GM12878 (cell line): ENCODE data around the gene SYNGAP1. TPM values are rescaled to one million over a fixed set of nuclear protein-coding genes. Genes with fewer than 3 reads are reported as not detected.

Experiments used
- ATAC-seq: fragments of 200-7000 bp; cut with Tn5 transposase; 3 replicates; pipeline ENCODE4 v1.9.1; 2020; ENCODE audit warnings: mild to moderate bottlenecking, moderate library complexity
- BruUV-seq: library from RNA; stranded (reverse); fragments of 400-500 nt; replicated peaks from 2 replicates; lab custom pipeline; 2021; lab: Mats Ljungman, UMichigan
- CTCF ChIA-PET: fragments of 300-600 bp; sonication (Branson Sonifier 250); formaldehyde crosslinking; extraction: SDS; loops from one replicate; lab custom pipeline; 2021; ENCODE audit warnings: inconsistent platforms; lab: Yijun Ruan, JAX
- POLR2A ChIA-PET: fragments of 350-600 bp; formaldehyde crosslinking; extraction: SDS; loops from one replicate; lab custom pipeline; 2021; ENCODE audit warnings: inconsistent platforms; lab: Charles Lee
- RAD21 ChIA-PET: fragments of 300-600 bp; sonication (Branson Sonifier 250); formaldehyde crosslinking; loops from one replicate; lab custom pipeline; 2023; ENCODE audit warnings: antibody characterized with exemption; ENCODE audit not compliant: unreplicated experiment; lab: Charles Lee
- SMC1A ChIA-PET: fragments of 300-600 bp; sonication (Branson Sonifier 250); formaldehyde crosslinking; loops from one replicate; lab custom pipeline; 2023; ENCODE audit not compliant: unreplicated experiment, uncharacterized antibody; lab: Charles Lee
- DNase-seq: peaks from one replicate; pipeline ENCODE4 v3.0.0-alpha.2; 2011; ENCODE audit warnings: low read depth, low spot score
- FAIRE-seq: peaks from 3 replicates; lab custom pipeline; 2011; peaks lifted over from hg19 to GRCh38; lab: Jason Lieb, UNC
- H2AFZ ChIP-seq: 2 replicates; pipeline ENCODE4 v1.6.0; 2011; ENCODE audit warnings: low read depth, low read length, control low read depth; ENCODE audit not compliant: control insufficient read depth
- H3K27ac ChIP-seq: 2 replicates; pipeline ENCODE4 v1.5.1; 2011; ENCODE audit warnings: control low read depth; ENCODE audit not compliant: control insufficient read depth, insufficient read depth
- H3K27me3 ChIP-seq, 2 experiments: replicated peaks in 1 of 2; 2 replicates each; pipeline versions ENCODE4 v1.6.0 to v1.6.1; 2011; ENCODE audit warnings: low read length in 1 of 2; ENCODE audit not compliant: control insufficient read depth in 2 of 2, insufficient read depth in 2 of 2
- H3K36me3 ChIP-seq, 2 experiments: 2 replicates each; pipeline ENCODE4 v1.5.1; 2011; ENCODE audit warnings: low read length in 1 of 2; ENCODE audit not compliant: control insufficient read depth in 2 of 2, insufficient read depth in 2 of 2
- H3K4me1 ChIP-seq: 2 replicates; pipeline ENCODE4 v1.6.1; 2011; ENCODE audit warnings: mild to moderate bottlenecking, low read length, moderate library complexity, mixed read lengths; ENCODE audit not compliant: control insufficient read depth, insufficient read depth
- H3K4me2 ChIP-seq: 2 replicates; pipeline ENCODE4 v1.6.0; 2011; ENCODE audit warnings: control low read depth; ENCODE audit not compliant: control insufficient read depth, insufficient read depth
- H3K4me3 ChIP-seq: fragments of 200-600 bp; sonication (generic); 2 replicates; pipeline ENCODE4 v1.5.1; 2016
- H3K79me2 ChIP-seq: 2 replicates; pipeline ENCODE4 v1.6.0; 2011; ENCODE audit warnings: low read length; ENCODE audit not compliant: control insufficient read depth, insufficient read depth
- H3K9ac ChIP-seq: 2 replicates; pipeline ENCODE4 v1.8.0; 2011; ENCODE audit warnings: low read length, control low read depth, mixed read lengths; ENCODE audit not compliant: control insufficient read depth, insufficient read depth
- H3K9me3 ChIP-seq: replicated peaks from 3 replicates; pipeline ENCODE4 v1.5.1; 2011; ENCODE audit warnings: mild to moderate bottlenecking, low read length; ENCODE audit not compliant: control insufficient read depth, insufficient read depth
- H4K20me1 ChIP-seq: 2 replicates; pipeline ENCODE4 v1.6.0; 2011; ENCODE audit not compliant: control insufficient read depth, insufficient read depth
- ELK1 ChIP-seq: IDR thresholded peaks from 2 replicates; pipeline ENCODE4 v1.6.1; 2012; ENCODE audit warnings: low read depth, low read length, improper control_type of control experiment
- EP300 ChIP-seq, 2 experiments: fragments of 150-350 bp in 1 of 2; IDR thresholded peaks; 2 replicates each; pipeline ENCODE4 v1.6.1; 2011 to 2012; ENCODE audit warnings: low read depth in 2 of 2, low read length in 2 of 2, borderline replicate concordance in 1 of 2, improper control_type of control experiment in 1 of 2, inconsistent platforms in 1 of 2; ENCODE audit not compliant: control insufficient read depth in 1 of 2
- ETV6 ChIP-seq, 2 experiments: fragments of 450-650 bp in 1 of 2; IDR thresholded peaks in 1 of 2; conservative IDR thresholded peaks in 1 of 2; 2 replicates each; pipeline ENCODE4 v1.6.1; 2014; ENCODE audit warnings: antibody characterized with exemption in 1 of 2, borderline replicate concordance in 1 of 2, low read depth in 1 of 2, mild to moderate bottlenecking in 1 of 2, moderate library complexity in 1 of 2
- KDM1A ChIP-seq: fragments of 200-600 bp; sonication (generic); IDR thresholded peaks from 2 replicates; pipeline ENCODE4 v1.6.1; 2016; ENCODE audit warnings: borderline replicate concordance
- RAD21 ChIP-seq: IDR thresholded peaks from 2 replicates; pipeline ENCODE4 v1.6.1; 2011; ENCODE audit warnings: mild to moderate bottlenecking, low read depth, low read length, moderate library complexity; ENCODE audit not compliant: insufficient read depth
- SMAD1 ChIP-seq: fragments of 450-650 bp; IDR thresholded peaks from 2 replicates; pipeline ENCODE4 v1.6.1; 2018; ENCODE audit warnings: mild to moderate bottlenecking, low read depth; ENCODE audit not compliant: partially characterized antibody
- WGBS: methylation state at CpG from one replicate; pipeline ENCODE4 v1.1.6; 2016; ENCODE audit warnings: low lambda C conversion rate; ENCODE audit not compliant: insufficient replicate concordance, insufficient coverage; ENCODE audit errors: missing lambda C conversion rate; 5-methylcytosine and 5-hydroxymethylcytosine counted together
- in situ Hi-C: fragments of 300-500 bp; cut with MboI; formaldehyde crosslinking; loops from 9 replicates; pipeline ENCODE4 v1.14.3; 2018; ENCODE audit warnings: mixed read lengths
- intact Hi-C: fragments of 100-400 bp; cut with micrococcal nuclease; formaldehyde crosslinking; loops from one replicate; pipeline ENCODE4 v1.14.2; 2022; ENCODE audit not compliant: unreplicated experiment
- polyA plus RNA-seq, 11 experiments: library from polyadenylated mRNA; depleted of rRNA in 4 of 11; unstranded in 6 of 11; stranded (reverse) in 5 of 11; fragments of >200 nt; fragmentation: Nextera tagmentation in 4 of 11; fragmentation: Illumina TruSeq in 1 of 11; extraction: Ambion mirVana in 4 of 11; extraction: Trizol in 1 of 11; gene quantifications; 1 replicate in 1 of 11; 2 replicates in 10 of 11; pipeline versions ENCODE4 v1.2.1 to v1.2.3, GENCODE V29; 2011 to 2016; ENCODE audit warnings: inconsistent platforms in 2 of 11, missing spikeins in 2 of 11, low read depth in 1 of 11
- total RNA-seq, 4 experiments: library from RNA; depleted of rRNA in 3 of 4; stranded (reverse); fragments of >200 nt in 3 of 4; fragmentation: Illumina TruSeq in 1 of 4; extraction: Trizol in 1 of 4; gene quantifications; 2 replicates each; pipeline versions ENCODE4 v1.2.1 to v1.2.3, GENCODE V29; 2013 to 2021
- TF ChIP-seq, protein P1 (sequence below): fragments of 150-350 bp; IDR thresholded peaks from 2 replicates; pipeline ENCODE4 v1.6.1; 2016; ENCODE audit warnings: low read depth, low read length
- TF ChIP-seq, protein P2 (sequence below): fragments of 450-650 bp; IDR thresholded peaks from 2 replicates; pipeline ENCODE4 v1.6.1; 2017; ENCODE audit warnings: mild to moderate bottlenecking, low read depth, inconsistent platforms; ENCODE audit not compliant: poor library complexity, severe bottlenecking

The SYNGAP1 gene
- total and polyA plus RNA-seq, 10 of the 15 experiments (the other 5 are each of a cell fraction or from before 2014, with no cell fraction given), result 0.05 to 9.2 (median 1.2) TPM

GRCh38 chr6:33443619-33444504 lies 24.0 kb downstream of the SYNGAP1 start (continued):
- TF ChIP-seq, protein P1, sequence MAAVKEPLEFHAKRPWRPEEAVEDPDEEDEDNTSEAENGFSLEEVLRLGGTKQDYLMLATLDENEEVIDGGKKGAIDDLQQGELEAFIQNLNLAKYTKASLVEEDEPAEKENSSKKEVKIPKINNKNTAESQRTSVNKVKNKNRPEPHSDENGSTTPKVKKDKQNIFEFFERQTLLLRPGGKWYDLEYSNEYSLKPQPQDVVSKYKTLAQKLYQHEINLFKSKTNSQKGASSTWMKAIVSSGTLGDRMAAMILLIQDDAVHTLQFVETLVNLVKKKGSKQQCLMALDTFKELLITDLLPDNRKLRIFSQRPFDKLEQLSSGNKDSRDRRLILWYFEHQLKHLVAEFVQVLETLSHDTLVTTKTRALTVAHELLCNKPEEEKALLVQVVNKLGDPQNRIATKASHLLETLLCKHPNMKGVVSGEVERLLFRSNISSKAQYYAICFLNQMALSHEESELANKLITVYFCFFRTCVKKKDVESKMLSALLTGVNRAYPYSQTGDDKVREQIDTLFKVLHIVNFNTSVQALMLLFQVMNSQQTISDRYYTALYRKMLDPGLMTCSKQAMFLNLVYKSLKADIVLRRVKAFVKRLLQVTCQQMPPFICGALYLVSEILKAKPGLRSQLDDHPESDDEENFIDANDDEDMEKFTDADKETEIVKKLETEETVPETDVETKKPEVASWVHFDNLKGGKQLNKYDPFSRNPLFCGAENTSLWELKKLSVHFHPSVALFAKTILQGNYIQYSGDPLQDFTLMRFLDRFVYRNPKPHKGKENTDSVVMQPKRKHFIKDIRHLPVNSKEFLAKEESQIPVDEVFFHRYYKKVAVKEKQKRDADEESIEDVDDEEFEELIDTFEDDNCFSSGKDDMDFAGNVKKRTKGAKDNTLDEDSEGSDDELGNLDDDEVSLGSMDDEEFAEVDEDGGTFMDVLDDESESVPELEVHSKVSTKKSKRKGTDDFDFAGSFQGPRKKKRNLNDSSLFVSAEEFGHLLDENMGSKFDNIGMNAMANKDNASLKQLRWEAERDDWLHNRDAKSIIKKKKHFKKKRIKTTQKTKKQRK, result no peak
- TF ChIP-seq KDM1A, result no peak
- TF ChIP-seq, protein P2, sequence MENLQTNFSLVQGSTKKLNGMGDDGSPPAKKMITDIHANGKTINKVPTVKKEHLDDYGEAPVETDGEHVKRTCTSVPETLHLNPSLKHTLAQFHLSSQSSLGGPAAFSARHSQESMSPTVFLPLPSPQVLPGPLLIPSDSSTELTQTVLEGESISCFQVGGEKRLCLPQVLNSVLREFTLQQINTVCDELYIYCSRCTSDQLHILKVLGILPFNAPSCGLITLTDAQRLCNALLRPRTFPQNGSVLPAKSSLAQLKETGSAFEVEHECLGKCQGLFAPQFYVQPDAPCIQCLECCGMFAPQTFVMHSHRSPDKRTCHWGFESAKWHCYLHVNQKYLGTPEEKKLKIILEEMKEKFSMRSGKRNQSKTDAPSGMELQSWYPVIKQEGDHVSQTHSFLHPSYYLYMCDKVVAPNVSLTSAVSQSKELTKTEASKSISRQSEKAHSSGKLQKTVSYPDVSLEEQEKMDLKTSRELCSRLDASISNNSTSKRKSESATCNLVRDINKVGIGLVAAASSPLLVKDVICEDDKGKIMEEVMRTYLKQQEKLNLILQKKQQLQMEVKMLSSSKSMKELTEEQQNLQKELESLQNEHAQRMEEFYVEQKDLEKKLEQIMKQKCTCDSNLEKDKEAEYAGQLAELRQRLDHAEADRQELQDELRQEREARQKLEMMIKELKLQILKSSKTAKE, result no peak

DNA sequence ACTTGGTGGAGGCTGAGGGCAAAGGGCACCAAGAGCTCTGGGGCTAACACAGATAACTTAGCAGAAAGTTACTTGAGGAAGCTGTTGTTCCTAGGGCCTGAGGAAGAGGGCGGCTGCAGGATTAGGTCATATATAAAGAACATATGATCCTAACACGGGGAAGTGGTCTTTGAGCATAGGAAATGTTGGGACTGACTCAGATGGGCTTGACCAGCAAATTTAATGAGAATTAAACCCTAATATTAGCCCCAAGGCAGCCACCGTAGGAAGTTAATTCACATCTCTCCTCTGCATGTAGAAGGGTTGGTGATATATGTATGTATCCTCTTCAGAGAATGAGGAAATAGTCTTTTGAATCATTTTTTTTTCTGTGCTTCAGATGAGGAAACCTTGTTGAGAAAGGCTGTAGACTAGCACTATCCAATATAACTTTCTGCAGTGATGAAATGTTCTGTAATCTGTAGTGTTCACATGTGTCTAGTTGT lies 25.3 kb downstream of the SYNGAP1 start:
- RAD21 ChIA-PET, result no interaction called here
- Histone ChIP-seq H3K9ac (no peak overlapping the region), H3K4me1 (no peaks in the 10 kb centered on the region), H3K27me3 (no peaks in the 10 kb centered on the region), H3K79me2 (no peaks in the 10 kb centered on the region), H3K27ac (no peak overlapping the region), H4K20me1 (no peaks in the 10 kb centered on the region; the same call in 1 of the 2 replicates), H3K9me3 (no peaks in the 10 kb centered on the region), H3K36me3 (peaks cover 2 to 9% of the 10 kb centered on the region in 2 experiments; a peak in 3 of 4 replicates), H2AFZ (no peak overlapping the region), H3K4me2 (no peak overlapping the region), H3K4me3 (no peak overlapping the region)
- no peak for FAIRE-seq
- no peak for ATAC-seq
- in situ Hi-C loops (no loop called here), intact Hi-C loops (no loop called here)
- DNase-seq, result no peak
- CTCF ChIA-PET, result interaction anchor here (0.7 kb wide), 1 partner anchor 10 kb away, joined by 4 read pairs; the partner anchor contains the start of gene ZBTB9
- POLR2A ChIA-PET, result interaction anchor here (1.3 kb wide), 1 partner anchor 15 kb away, joined by 3 read pairs; no protein-coding TSS in a partner anchor
- SMC1A ChIA-PET, result no interaction called here
- 42% methylated on average over 3 of the region's 3 CpGs for WGBS
- BruUV-seq, result no TSS peak
- TF ChIP-seq SMAD1 (no peak), ELK1 (no peak), ETV6 (conservative IDR thresholded peaks at IDR 0.05 in 1 of 2, IDR thresholded peaks at IDR 0.05 in 1 of 2; ENCODE audit: borderline replicate concordance in 1 of 2, low read depth in 1 of 2) (no peak), RAD21 (no peak), EP300 (IDR thresholded peaks at IDR 0.05; ENCODE audit: borderline replicate concordance in 1 of 2, control insufficient read depth in 1 of 2, low read depth in 2 of 2, low read length in 2 of 2) (no peak)
